IMR-90 (cell line): ENCODE data around the gene ITIH6. TPM values are rescaled to one million over a fixed set of nuclear protein-coding genes. Genes with fewer than 3 reads are reported as not detected.

Experiments used
- ATAC-seq: fragments of 200-7000 bp; cut with Tn5 transposase; 2 replicates; pipeline ENCODE4 v1.9.1; 2020; ENCODE audit warnings: low read depth, mild to moderate bottlenecking, moderate library complexity
- BruUV-seq: library from RNA; stranded (reverse); fragments of 400-500 nt; replicated peaks from 2 replicates; lab custom pipeline; 2021; lab: Mats Ljungman, UMichigan
- CTCF ChIA-PET: fragments of 300-600 bp; formaldehyde crosslinking; extraction: SDS; loops from one replicate; lab custom pipeline; 2021; ENCODE audit warnings: antibody characterized with exemption; lab: Yijun Ruan, JAX
- POLR2A ChIA-PET: fragments of 300-600 bp; sonication (Branson Sonifier 250); formaldehyde crosslinking; loops from one replicate; lab custom pipeline; 2022; ENCODE audit warnings: antibody characterized with exemption; ENCODE audit not compliant: unreplicated experiment; lab: Charles Lee
- DNase-seq: peaks from one replicate; pipeline ENCODE4 v3.0.0; 2013
- H2AFZ ChIP-seq: replicated peaks from 2 replicates; pipeline ENCODE3; 2013; ENCODE audit warnings: low read length, mild to moderate bottlenecking; ENCODE audit not compliant: poor library complexity
- H2AK5ac ChIP-seq: 2 replicates; pipeline ENCODE4 v1.6.1; 2013; ENCODE audit warnings: low read depth, low read length, inconsistent platforms
- H2AK9ac ChIP-seq: replicated peaks from 2 replicates; pipeline ENCODE3; 2013; ENCODE audit warnings: mild to moderate bottlenecking, low read depth, low read length, moderate library complexity; ENCODE audit not compliant: poor library complexity
- H2BK120ac ChIP-seq: 2 replicates; pipeline ENCODE4 v1.6.1; 2013; ENCODE audit warnings: low read depth, low read length, inconsistent platforms
- H2BK15ac ChIP-seq: 3 replicates; pipeline ENCODE4 v1.6.1; 2013; ENCODE audit warnings: low read depth, low read length, inconsistent platforms
- H2BK20ac ChIP-seq: 2 replicates; pipeline ENCODE4 v1.6.1; 2013; ENCODE audit warnings: low read depth, mild to moderate bottlenecking, inconsistent platforms, low read length, moderate library complexity
- H2BK5ac ChIP-seq: 2 replicates; pipeline ENCODE4 v1.6.1; 2013; ENCODE audit warnings: mild to moderate bottlenecking, low read depth, low read length, inconsistent platforms; ENCODE audit not compliant: poor library complexity, severe bottlenecking
- H3K14ac ChIP-seq: replicated peaks from 2 replicates; pipeline ENCODE4 v1.6.1; 2013; ENCODE audit warnings: low read depth, low read length, inconsistent platforms
- H3K18ac ChIP-seq: 2 replicates; pipeline ENCODE4 v1.6.1; 2013; ENCODE audit warnings: low read depth, low read length, control low read depth
- H3K23ac ChIP-seq: 2 replicates; pipeline ENCODE4 v1.6.1; 2013; ENCODE audit warnings: low read depth, low read length, inconsistent platforms
- H3K27ac ChIP-seq: 2 replicates; pipeline ENCODE4 v1.5.1; 2013; ENCODE audit warnings: mild to moderate bottlenecking, control low read depth, low read length; ENCODE audit not compliant: insufficient read depth
- H3K27me3 ChIP-seq: 2 replicates; pipeline ENCODE4 v1.6.1; 2013; ENCODE audit warnings: low read length; ENCODE audit not compliant: control insufficient read depth, insufficient read depth
- H3K36me3 ChIP-seq: 2 replicates; pipeline ENCODE4 v1.6.1; 2013; ENCODE audit warnings: low read length, mixed read lengths; ENCODE audit not compliant: control insufficient read depth, insufficient read depth
- H3K4ac ChIP-seq: 2 replicates; pipeline ENCODE4 v1.6.1; 2013; ENCODE audit warnings: low read depth, low read length, inconsistent platforms
- H3K4me1 ChIP-seq: 2 replicates; pipeline ENCODE4 v1.6.1; 2013; ENCODE audit warnings: low read length, mixed read lengths; ENCODE audit not compliant: control insufficient read depth, insufficient read depth
- H3K4me2 ChIP-seq: 2 replicates; pipeline ENCODE4 v1.6.1; 2013; ENCODE audit warnings: low read depth, mild to moderate bottlenecking, control low read depth, low read length, moderate library complexity
- H3K4me3 ChIP-seq: 2 replicates; pipeline ENCODE4 v1.5.1; 2013; ENCODE audit warnings: low read depth, mild to moderate bottlenecking, control low read depth, low read length, moderate library complexity; ENCODE audit not compliant: insufficient read depth
- H3K56ac ChIP-seq: 2 replicates; pipeline ENCODE4 v1.6.1; 2013; ENCODE audit warnings: low read length, inconsistent platforms; ENCODE audit not compliant: insufficient read depth; ENCODE audit errors: extremely low read depth
- H3K79me1 ChIP-seq, 2 experiments: 2 replicates each; pipeline ENCODE4 v1.6.1; 2013; ENCODE audit warnings: low read length in 2 of 2, inconsistent platforms in 1 of 2, low read depth in 1 of 2
- H3K9ac ChIP-seq: 2 replicates; pipeline ENCODE4 v1.6.1; 2013; ENCODE audit warnings: low read depth, low read length, control low read depth
- H3K9me1 ChIP-seq: 2 replicates; pipeline ENCODE4 v1.6.1; 2013; ENCODE audit warnings: low read length, inconsistent platforms; ENCODE audit not compliant: insufficient read depth
- H3K9me3 ChIP-seq: 2 replicates; pipeline ENCODE4 v1.6.1; 2013; ENCODE audit warnings: low read length; ENCODE audit not compliant: control insufficient read depth, insufficient read depth
- H4K20me1 ChIP-seq: 2 replicates; pipeline ENCODE4 v1.6.1; 2013; ENCODE audit warnings: low read length, inconsistent platforms; ENCODE audit not compliant: insufficient read depth
- H4K5ac ChIP-seq: 2 replicates; pipeline ENCODE4 v1.6.1; 2013; ENCODE audit warnings: mild to moderate bottlenecking, low read depth, low read length, control low read depth
- H4K8ac ChIP-seq, 2 experiments: 2 replicates each; pipeline ENCODE4 v1.6.1; 2013; ENCODE audit warnings: low read depth in 2 of 2, low read length in 2 of 2, control low read depth in 1 of 2, inconsistent platforms in 1 of 2
- H4K91ac ChIP-seq: 2 replicates; pipeline ENCODE4 v1.6.1; 2013; ENCODE audit warnings: low read depth, low read length, inconsistent platforms; ENCODE audit not compliant: insufficient read depth
- BHLHE40 ChIP-seq: fragments of 150-350 bp; IDR thresholded peaks from 2 replicates; pipeline ENCODE4 v1.6.1; 2016; ENCODE audit warnings: mild to moderate bottlenecking, low read depth, low read length
- CHD1 ChIP-seq: IDR thresholded peaks from 2 replicates; pipeline ENCODE4 v1.6.1; 2012; ENCODE audit warnings: low read depth, low read length, improper control_type of control experiment
- FOS ChIP-seq: fragments of 150-350 bp; IDR thresholded peaks from 2 replicates; pipeline ENCODE4 v1.6.1; 2016; ENCODE audit warnings: low read depth, low read length
- MAFK ChIP-seq: IDR thresholded peaks from 2 replicates; pipeline ENCODE4 v1.6.1; 2012; ENCODE audit warnings: low read depth, low read length, improper control_type of control experiment
- MAZ ChIP-seq: IDR thresholded peaks from 2 replicates; pipeline ENCODE4 v1.6.1; 2012; ENCODE audit warnings: low read depth, mild to moderate bottlenecking, low read length, improper control_type of control experiment, moderate library complexity, borderline replicate concordance
- MXI1 ChIP-seq: IDR thresholded peaks from 2 replicates; pipeline ENCODE4 v1.6.1; 2012; ENCODE audit warnings: low read depth, mild to moderate bottlenecking, low read length, moderate library complexity, borderline replicate concordance
- NFE2L2 ChIP-seq: fragments of 150-350 bp; IDR thresholded peaks from 2 replicates; pipeline ENCODE4 v1.6.1; 2016; ENCODE audit warnings: low read depth, mild to moderate bottlenecking, low read length
- POLR2A ChIP-seq: IDR thresholded peaks from 2 replicates; pipeline ENCODE4 v1.6.1; 2012; ENCODE audit warnings: mild to moderate bottlenecking, low read depth, low read length
- RAD21 ChIP-seq: IDR thresholded peaks from 2 replicates; pipeline ENCODE4 v1.6.1; 2012; ENCODE audit warnings: low read length, improper control_type of control experiment
- RCOR1 ChIP-seq: IDR thresholded peaks from 2 replicates; pipeline ENCODE4 v1.6.1; 2012; ENCODE audit warnings: mild to moderate bottlenecking, low read length, improper control_type of control experiment; ENCODE audit not compliant: insufficient replicate concordance
- RFX5 ChIP-seq: IDR thresholded peaks from 2 replicates; pipeline ENCODE4 v1.8.0; 2012; ENCODE audit warnings: low read depth, mild to moderate bottlenecking, low read length, moderate library complexity
- SMC3 ChIP-seq: fragments of 150-350 bp; IDR thresholded peaks from 2 replicates; pipeline ENCODE4 v1.6.1; 2016; ENCODE audit warnings: low read depth, mild to moderate bottlenecking, antibody characterized with exemption, low read length, moderate library complexity
- WGBS, 2 experiments: methylation state at CpG; one replicate each; pipeline versions ENCODE4 v1.1.5 to v1.1.7; 2013; ENCODE audit warnings: missing lambda C conversion rate in 2 of 2; ENCODE audit not compliant: insufficient read length in 1 of 2; ENCODE audit errors: extremely low coverage in 2 of 2; 5-methylcytosine and 5-hydroxymethylcytosine counted together
- dilution Hi-C: fragments of 300-500 bp; cut with HindIII; formaldehyde crosslinking; loops from one replicate; pipeline ENCODE4 v1.14.3; 2018; ENCODE audit warnings: low sequenced_read_pairs; ENCODE audit not compliant: unreplicated experiment
- in situ Hi-C: fragments of 300-500 bp; cut with MboI; formaldehyde crosslinking; loops from 3 replicates; pipeline ENCODE4 v1.14.3; 2019; ENCODE audit warnings: low sequenced_read_pairs, inconsistent platforms, mixed read lengths
- intact Hi-C: fragments of 100-400 bp; cut with micrococcal nuclease; formaldehyde crosslinking; loops from 2 replicates; pipeline ENCODE4 v1.10.0; 2022
- polyA plus RNA-seq, 3 experiments: library from polyadenylated mRNA; depleted of rRNA; stranded (reverse); fragments of >200 nt; gene quantifications; 2 replicates each; pipeline ENCODE4 v1.2.3, GENCODE V29; 2012; ENCODE audit warnings: low replicate concordance in 1 of 3
- total RNA-seq: library from RNA; depleted of rRNA; stranded (reverse); fragments of >200 nt; gene quantifications from 2 replicates; pipeline ENCODE4 v1.2.3, GENCODE V29; 2012
- TF ChIP-seq, protein P1 (sequence below): fragments of 150-350 bp; IDR thresholded peaks from 2 replicates; pipeline ENCODE4 v1.6.1; 2016; ENCODE audit warnings: low read depth, mild to moderate bottlenecking, low read length, moderate library complexity, borderline replicate concordance
- TF ChIP-seq, protein P2 (sequence below): conservative IDR thresholded peaks from 2 replicates; pipeline ENCODE4 v1.5.1; 2012; ENCODE audit warnings: mild to moderate bottlenecking, low read depth, low read length, improper control_type of control experiment
- TF ChIP-seq, protein P3 (sequence below): fragments of 150-350 bp; IDR thresholded peaks from 2 replicates; pipeline ENCODE4 v1.6.1; 2017; ENCODE audit warnings: mild to moderate bottlenecking, antibody characterized with exemption, low read length, low read depth

The ITIH6 gene
- total and polyA plus RNA-seq, 2 of the 4 experiments (the other 2 are of a cell fraction): not detected

DNA sequence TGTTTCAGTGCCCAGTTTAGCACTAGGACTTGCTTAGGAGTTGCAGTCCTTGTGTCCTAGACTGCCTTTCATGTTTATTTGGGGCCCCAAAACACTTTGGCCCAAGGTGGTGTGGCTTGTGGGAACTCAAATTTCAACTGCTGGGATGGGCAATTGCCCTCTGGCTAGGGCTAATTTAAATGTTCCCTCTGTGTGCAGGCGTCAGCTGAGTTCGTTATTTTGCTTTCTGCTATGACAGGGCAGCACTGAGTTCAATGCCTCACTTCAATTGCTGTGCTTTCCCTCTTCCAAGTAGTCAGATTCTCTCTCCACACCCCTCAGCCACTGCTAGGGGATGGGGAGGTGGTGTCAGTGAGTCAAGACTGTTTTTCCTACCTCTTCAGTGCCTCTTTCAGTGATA is 51.1 kb downstream of the ITIH6 start:
- Histone ChIP-seq H3K27me3 (peaks cover 6% of the 10 kb centered on the region), H3K36me3 (no peaks in the 10 kb centered on the region), H3K56ac (no peak overlapping the region), H3K9me3 (no peaks in the 10 kb centered on the region), H3K18ac (no peak overlapping the region), H2BK20ac (no peak overlapping the region), H4K20me1 (no peaks in the 10 kb centered on the region), H2BK15ac (no peak overlapping the region), H2BK120ac (no peak overlapping the region), H3K27ac (no peak overlapping the region), H2AK9ac (no peak overlapping the region), H4K5ac (no peak overlapping the region), H2BK5ac (no peak overlapping the region), H3K23ac (no peak overlapping the region), H3K4me1 (no peaks in the 10 kb centered on the region), H3K79me1 (no peaks in the 10 kb centered on the region), H3K9me1 (no peaks in the 10 kb centered on the region), H3K9ac (no peak overlapping the region), H3K4me3 (no peak overlapping the region), H3K4ac (no peak overlapping the region), H2AK5ac (no peak overlapping the region), H2AFZ (no peak overlapping the region), H4K91ac (no peak overlapping the region), H3K14ac (no peak overlapping the region), H4K8ac (no peak overlapping the region), H3K4me2 (no peak overlapping the region)
- no TSS peak for BruUV-seq
- intact Hi-C loops: no loop called here
- dilution Hi-C loops: no loop called here
- POLR2A ChIA-PET: no interaction called here
- ATAC-seq (no peak), DNase-seq (no peak)
- TF ChIP-seq MAZ: no peak
- TF ChIP-seq, protein P1, sequence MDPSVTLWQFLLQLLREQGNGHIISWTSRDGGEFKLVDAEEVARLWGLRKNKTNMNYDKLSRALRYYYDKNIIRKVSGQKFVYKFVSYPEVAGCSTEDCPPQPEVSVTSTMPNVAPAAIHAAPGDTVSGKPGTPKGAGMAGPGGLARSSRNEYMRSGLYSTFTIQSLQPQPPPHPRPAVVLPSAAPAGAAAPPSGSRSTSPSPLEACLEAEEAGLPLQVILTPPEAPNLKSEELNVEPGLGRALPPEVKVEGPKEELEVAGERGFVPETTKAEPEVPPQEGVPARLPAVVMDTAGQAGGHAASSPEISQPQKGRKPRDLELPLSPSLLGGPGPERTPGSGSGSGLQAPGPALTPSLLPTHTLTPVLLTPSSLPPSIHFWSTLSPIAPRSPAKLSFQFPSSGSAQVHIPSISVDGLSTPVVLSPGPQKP: no peak
- TF ChIP-seq MXI1: no peak
- TF ChIP-seq, protein P2, sequence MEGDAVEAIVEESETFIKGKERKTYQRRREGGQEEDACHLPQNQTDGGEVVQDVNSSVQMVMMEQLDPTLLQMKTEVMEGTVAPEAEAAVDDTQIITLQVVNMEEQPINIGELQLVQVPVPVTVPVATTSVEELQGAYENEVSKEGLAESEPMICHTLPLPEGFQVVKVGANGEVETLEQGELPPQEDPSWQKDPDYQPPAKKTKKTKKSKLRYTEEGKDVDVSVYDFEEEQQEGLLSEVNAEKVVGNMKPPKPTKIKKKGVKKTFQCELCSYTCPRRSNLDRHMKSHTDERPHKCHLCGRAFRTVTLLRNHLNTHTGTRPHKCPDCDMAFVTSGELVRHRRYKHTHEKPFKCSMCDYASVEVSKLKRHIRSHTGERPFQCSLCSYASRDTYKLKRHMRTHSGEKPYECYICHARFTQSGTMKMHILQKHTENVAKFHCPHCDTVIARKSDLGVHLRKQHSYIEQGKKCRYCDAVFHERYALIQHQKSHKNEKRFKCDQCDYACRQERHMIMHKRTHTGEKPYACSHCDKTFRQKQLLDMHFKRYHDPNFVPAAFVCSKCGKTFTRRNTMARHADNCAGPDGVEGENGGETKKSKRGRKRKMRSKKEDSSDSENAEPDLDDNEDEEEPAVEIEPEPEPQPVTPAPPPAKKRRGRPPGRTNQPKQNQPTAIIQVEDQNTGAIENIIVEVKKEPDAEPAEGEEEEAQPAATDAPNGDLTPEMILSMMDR: no peak
- TF ChIP-seq NFE2L2: no peak
- no peak for TF ChIP-seq FOS
- no peak for TF ChIP-seq RFX5
- no peak for TF ChIP-seq MAFK
- no peak for TF ChIP-seq RCOR1
- TF ChIP-seq SMC3: no peak
- TF ChIP-seq, protein P3, sequence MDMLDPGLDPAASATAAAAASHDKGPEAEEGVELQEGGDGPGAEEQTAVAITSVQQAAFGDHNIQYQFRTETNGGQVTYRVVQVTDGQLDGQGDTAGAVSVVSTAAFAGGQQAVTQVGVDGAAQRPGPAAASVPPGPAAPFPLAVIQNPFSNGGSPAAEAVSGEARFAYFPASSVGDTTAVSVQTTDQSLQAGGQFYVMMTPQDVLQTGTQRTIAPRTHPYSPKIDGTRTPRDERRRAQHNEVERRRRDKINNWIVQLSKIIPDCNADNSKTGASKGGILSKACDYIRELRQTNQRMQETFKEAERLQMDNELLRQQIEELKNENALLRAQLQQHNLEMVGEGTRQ: no peak
- no peak for TF ChIP-seq BHLHE40
- TF ChIP-seq RAD21: no peak
- no peak for TF ChIP-seq POLR2A
- no peak for TF ChIP-seq CHD1
- CTCF ChIA-PET: no interaction called here
- in situ Hi-C loops: no loop called here
- WGBS, 2 experiments: no CpG with 5 or more reads among the region's 2 CpGs
